Measurements from ENCODE around the gene CLEC4E.
"Not testable (repeated sequence)": the region's sequence is repeated elsewhere in the genome, so short reads cannot be mapped to it uniquely, and the experiment has no call there.

Gene CLEC4E

DNA sequence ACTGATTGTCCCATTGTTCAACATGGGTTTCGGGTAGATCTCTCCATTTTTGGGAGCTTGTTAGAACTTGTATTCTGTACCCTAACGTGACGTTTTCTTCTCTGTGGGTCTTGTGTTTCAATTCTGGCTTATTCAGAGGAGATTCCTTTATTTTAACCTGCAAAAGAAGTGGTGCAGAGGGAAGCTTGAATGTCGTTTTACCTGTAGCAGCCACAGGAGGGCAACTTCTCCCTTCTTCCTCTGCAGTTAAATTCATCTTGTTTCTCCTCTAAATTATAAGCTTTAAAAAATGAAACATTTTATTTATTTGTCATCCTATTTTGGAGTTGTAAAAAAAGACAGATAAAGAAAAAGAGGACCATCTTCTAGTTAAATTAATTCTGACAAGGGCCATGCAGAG is 41.1 kb downstream of the CLEC4E start:
- Histone ChIP-seq H3K9me3 (no peaks in the 10 kb centered on the region), H3K27ac (no peak overlapping the region), H3K27me3 (no peaks in the 10 kb centered on the region), H3K4me1 (no peaks in the 10 kb centered on the region), H3K36me3 (no peaks in the 10 kb centered on the region), H3K4me3 (no peak overlapping the region)
- TF ChIP-seq, protein P1, sequence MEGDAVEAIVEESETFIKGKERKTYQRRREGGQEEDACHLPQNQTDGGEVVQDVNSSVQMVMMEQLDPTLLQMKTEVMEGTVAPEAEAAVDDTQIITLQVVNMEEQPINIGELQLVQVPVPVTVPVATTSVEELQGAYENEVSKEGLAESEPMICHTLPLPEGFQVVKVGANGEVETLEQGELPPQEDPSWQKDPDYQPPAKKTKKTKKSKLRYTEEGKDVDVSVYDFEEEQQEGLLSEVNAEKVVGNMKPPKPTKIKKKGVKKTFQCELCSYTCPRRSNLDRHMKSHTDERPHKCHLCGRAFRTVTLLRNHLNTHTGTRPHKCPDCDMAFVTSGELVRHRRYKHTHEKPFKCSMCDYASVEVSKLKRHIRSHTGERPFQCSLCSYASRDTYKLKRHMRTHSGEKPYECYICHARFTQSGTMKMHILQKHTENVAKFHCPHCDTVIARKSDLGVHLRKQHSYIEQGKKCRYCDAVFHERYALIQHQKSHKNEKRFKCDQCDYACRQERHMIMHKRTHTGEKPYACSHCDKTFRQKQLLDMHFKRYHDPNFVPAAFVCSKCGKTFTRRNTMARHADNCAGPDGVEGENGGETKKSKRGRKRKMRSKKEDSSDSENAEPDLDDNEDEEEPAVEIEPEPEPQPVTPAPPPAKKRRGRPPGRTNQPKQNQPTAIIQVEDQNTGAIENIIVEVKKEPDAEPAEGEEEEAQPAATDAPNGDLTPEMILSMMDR (IDR thresholded peaks at IDR 0.05) = no peak
- intact Hi-C loops (cut with DNase I; ENCODE audit: low total_unique reads) = no loop called here
- DNase-seq = no peak

DNA sequence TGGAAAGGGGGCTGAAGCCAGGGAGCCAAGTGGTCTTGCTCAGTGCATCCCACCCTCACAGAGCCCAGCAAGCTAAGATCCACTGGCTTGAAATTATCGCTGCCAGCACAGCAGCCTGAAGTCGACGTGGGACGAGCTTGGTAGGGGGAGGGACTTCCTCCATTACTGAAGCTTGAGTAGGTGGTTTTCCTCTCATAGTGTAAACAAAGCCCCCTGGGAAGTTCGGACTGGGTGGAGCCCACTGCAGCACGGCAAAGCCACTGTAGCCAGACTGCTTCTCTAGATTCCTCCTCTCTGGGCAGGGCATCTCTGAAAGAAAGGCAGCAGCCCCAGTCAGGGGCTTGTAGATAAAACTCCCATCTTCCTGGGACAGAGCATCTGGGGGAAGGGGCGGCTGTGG is 44.6 kb downstream of the CLEC4E start:
- H3K27ac ChIP-seq; DNase-seq; H3K4me3 ChIP-seq; H3K4me1 ChIP-seq; H3K27me3 ChIP-seq; H3K36me3 ChIP-seq; intact Hi-C loops (cut with DNase I; ENCODE audit: low total_unique reads); H3K9me3 ChIP-seq: not testable (repeated sequence)

DNA sequence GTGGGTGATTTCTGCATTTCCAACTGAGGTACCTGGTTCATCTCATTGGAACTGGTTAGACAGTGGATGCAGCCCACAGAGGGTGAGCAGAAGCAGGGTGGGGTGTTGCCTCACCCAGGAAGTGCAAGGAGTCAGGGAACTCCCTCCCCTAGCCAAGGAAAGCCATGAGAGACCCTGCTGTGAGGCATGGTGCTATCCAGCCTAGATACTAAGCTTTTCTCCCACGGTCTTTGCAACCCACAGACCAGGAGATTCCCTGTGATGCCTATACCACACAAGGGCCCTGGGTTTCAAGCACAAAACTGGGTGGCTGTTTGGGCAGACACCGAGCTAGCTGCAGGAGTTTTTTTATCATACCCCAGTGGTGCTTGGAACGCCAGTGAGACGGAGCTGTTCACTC is 45.0 kb downstream of the CLEC4E start:
- intact Hi-C loops (cut with DNase I; ENCODE audit: low total_unique reads); H3K4me1 ChIP-seq; H3K9me3 ChIP-seq; DNase-seq; H3K36me3 ChIP-seq; H3K27ac ChIP-seq; H3K27me3 ChIP-seq; H3K4me3 ChIP-seq: not testable (repeated sequence)

DNA sequence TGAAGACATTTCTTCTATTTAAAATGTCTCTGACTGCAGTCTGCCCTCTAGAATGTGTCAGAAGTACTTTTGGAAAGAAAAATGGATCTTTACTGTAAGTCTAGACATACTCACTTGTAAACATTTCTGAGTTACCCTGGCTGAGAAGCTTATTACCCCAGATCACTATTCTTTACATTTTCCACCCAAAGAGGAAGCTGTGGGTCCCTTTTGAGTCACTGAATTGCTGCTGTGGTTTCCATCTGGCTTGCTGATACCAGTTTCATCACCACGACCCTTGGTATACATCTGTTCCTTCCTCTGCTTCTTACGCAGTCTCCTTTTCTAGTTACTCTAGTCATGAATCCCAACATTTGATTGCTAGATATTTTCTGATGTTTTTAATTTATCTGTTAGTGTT is 47.6 kb downstream of the CLEC4E start:
- Histone ChIP-seq H3K36me3 (no peaks in the 10 kb centered on the region), H3K9me3 (no peaks in the 10 kb centered on the region), H3K27ac (no peak overlapping the region), H3K4me1 (no peaks in the 10 kb centered on the region), H3K4me3 (no peak overlapping the region), H3K27me3 (no peaks in the 10 kb centered on the region)
- TF ChIP-seq, protein P1 (IDR thresholded peaks at IDR 0.05) = no peak
- intact Hi-C loops (cut with DNase I; ENCODE audit: low total_unique reads) = no loop called here
- DNase-seq = peak in 1 of 2 donors; percentile 36

DNA sequence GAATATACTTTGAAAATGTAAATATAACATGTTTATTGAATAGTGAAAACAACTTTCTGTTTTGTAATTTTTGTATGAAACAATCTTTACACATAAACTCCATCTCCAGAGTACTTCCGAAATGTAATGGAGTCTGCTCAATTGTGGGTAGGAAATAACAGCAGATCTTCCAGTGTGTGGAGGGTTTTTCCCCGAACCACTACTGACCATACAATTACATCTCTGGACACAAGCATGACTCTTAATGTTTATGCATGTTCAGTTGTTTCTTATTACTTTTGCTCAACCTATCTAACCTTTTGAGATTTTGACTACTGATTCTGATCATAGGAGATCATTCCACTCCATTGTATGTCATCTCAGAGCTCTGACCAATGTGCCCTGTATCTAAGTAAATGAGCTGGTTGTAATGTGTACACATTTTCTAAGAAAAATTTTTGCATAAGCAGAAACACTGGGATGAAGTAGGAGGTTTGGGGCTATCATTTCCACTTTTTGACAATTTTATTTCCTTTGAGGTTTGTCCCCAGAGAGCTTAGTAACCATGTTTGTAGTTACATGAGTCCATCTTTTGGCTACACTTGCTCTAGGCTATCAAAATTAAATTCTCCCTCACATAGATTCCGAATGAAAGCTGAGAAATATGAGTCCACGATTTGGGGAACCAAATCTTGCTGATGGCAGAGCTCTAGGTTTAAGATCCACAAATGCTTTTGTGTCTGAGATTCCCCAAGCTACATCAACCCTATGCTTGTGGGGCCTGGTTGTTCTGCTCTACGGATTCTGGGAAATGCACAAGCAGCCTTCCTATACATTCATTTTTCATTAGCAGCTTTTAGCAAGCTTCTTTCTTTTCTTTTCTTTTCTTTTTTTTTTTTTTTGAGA is 48.8 kb downstream of the CLEC4E start:
- TF ChIP-seq, protein P1 (IDR thresholded peaks at IDR 0.05) = no peak
- Histone ChIP-seq H3K4me1 (no peaks in the 10 kb centered on the region), H3K27ac (no peak overlapping the region), H3K4me3 (no peak overlapping the region), H3K9me3 (no peaks in the 10 kb centered on the region), H3K27me3 (no peaks in the 10 kb centered on the region), H3K36me3 (no peaks in the 10 kb centered on the region)
- intact Hi-C loops (cut with DNase I; ENCODE audit: low total_unique reads) = no loop called here
- DNase-seq = no peak

All from tibial artery (tissue), 4 donors.